IgD-negative memory B cell (primary cell): ENCODE results near the gene CSNK2B. TPM values are rescaled to one million over a fixed set of nuclear protein-coding genes. Genes with fewer than 3 reads are reported as not detected.

Experiments
- H3K27ac Mint-ChIP-seq, 3 donors: one replicate each; pipeline ENCODE4 v1.8.0; 2020 to 2022; ENCODE audit warnings: mild to moderate bottlenecking in 3 of 3, mixed read lengths in 3 of 3, moderate library complexity in 1 of 3
- H3K27me3 Mint-ChIP-seq: one replicate; pipeline ENCODE4 v1.8.0; 2021; ENCODE audit warnings: mixed read lengths
- H3K36me3 Mint-ChIP-seq: one replicate; pipeline ENCODE4 v1.8.0; 2020; ENCODE audit warnings: mild to moderate bottlenecking, mixed read lengths
- H3K4me1 Mint-ChIP-seq, 3 donors: one replicate each; pipeline ENCODE4 v1.8.0; 2020 to 2022; ENCODE audit warnings: mixed read lengths in 3 of 3, mild to moderate bottlenecking in 1 of 3
- H3K4me3 Mint-ChIP-seq, 4 donors: one replicate each; pipeline ENCODE4 v1.8.0; 2020 to 2022; ENCODE audit warnings: mild to moderate bottlenecking in 4 of 4, mixed read lengths in 4 of 4, moderate library complexity in 3 of 4
- H3K9me3 Mint-ChIP-seq, 3 donors: one replicate each; pipeline ENCODE4 v1.8.0; 2020 to 2021; ENCODE audit warnings: mixed read lengths in 3 of 3, mild to moderate bottlenecking in 1 of 3
- polyA plus RNA-seq: library from polyadenylated mRNA; unstranded; fragments of 300-500 nt; fragmentation: Illumina TruSeq; gene quantifications from one replicate; pipeline ENCODE4 v1.2.3, GENCODE V29; 2021

The CSNK2B gene
- polyA plus RNA-seq, 1 donor from 2014 or later = 268 TPM

- H3K9me3 Mint-ChIP-seq = no peaks in the 10 kb centered on the region
- H3K27ac Mint-ChIP-seq = peak overlapping the region; percentile 98 to 100 (median 100)
- H3K36me3 Mint-ChIP-seq = peaks cover 8% of the 10 kb centered on the region
- no peaks in the 10 kb centered on the region for H3K27me3 Mint-ChIP-seq
- peak overlapping the region; percentile 94 to 98 (median 97) for H3K4me3 Mint-ChIP-seq
- peaks cover 26 to 37% (median 32%) of the 10 kb centered on the region in 3 donors for H3K4me1 Mint-ChIP-seq
Measured at GRCh38 chr6:31652925-31653724, 12.8 kb upstream of the CSNK2B start.

- Mint-ChIP-seq H3K27ac (peak overlapping the region in 2 of 3 donors; percentile 77 to 78), H3K9me3 (no peaks in the 10 kb centered on the region)
Measured at GRCh38 chr6:31654574-31655348, 11.1 kb upstream of the CSNK2B start.

GRCh38 chr6:31655349-31656237 lies 10.3 kb upstream of the CSNK2B start, which contains the start of gene APOM:
Gene APOM (plus strand): TSS chr6:31655894. CDS start chr6:31655967, 73 bp downstream.
- peak within 1 kb of the TSS; percentile 44 to 93 (median 57) for H3K4me3 Mint-ChIP-seq
- H3K36me3 Mint-ChIP-seq = peaks cover 11% of the 10 kb centered on the region
- peaks cover 37 to 44% (median 43%) of the 10 kb centered on the region in 3 donors for H3K4me1 Mint-ChIP-seq

More at GRCh38 chr6:31654574-31655348, 11.1 kb upstream of the CSNK2B start:
- peaks cover 9% of the 10 kb centered on the region for H3K36me3 Mint-ChIP-seq
- H3K27me3 Mint-ChIP-seq = no peaks in the 10 kb centered on the region
- peak overlapping the region in 2 of 4 donors; percentile 53 to 93 for H3K4me3 Mint-ChIP-seq
- H3K4me1 Mint-ChIP-seq = peaks cover 38 to 43% (median 39%) of the 10 kb centered on the region in 3 donors

GRCh38 chr6:31657406-31658157 lies 8.3 kb upstream of the CSNK2B start:
- Mint-ChIP-seq H3K4me3 (peak overlapping the region in 3 of 4 donors; percentile 74 to 93 (median 84)), H3K4me1 (peaks cover 30 to 44% (median 36%) of the 10 kb centered on the region in 3 donors), H3K9me3 (no peaks in the 10 kb centered on the region), H3K27ac (peak overlapping the region in 1 of 3 donors; percentile 78), H3K27me3 (no peaks in the 10 kb centered on the region), H3K36me3 (peaks cover 6% of the 10 kb centered on the region)

More at GRCh38 chr6:31655349-31656237, 10.3 kb upstream of the CSNK2B start, which contains the start of gene APOM:
- no peaks in the 10 kb centered on the region for H3K9me3 Mint-ChIP-seq
- H3K27me3 Mint-ChIP-seq = no peaks in the 10 kb centered on the region
- peak within 1 kb of the TSS; percentile 71 to 78 (median 77) for H3K27ac Mint-ChIP-seq

GRCh38 chr6:31658158-31658688 lies 7.7 kb upstream of the CSNK2B start:
- H3K27me3 Mint-ChIP-seq = no peaks in the 10 kb centered on the region
- H3K9me3 Mint-ChIP-seq = no peaks in the 10 kb centered on the region
- peak overlapping the region in 1 of 3 donors; percentile 59 for H3K27ac Mint-ChIP-seq
- H3K4me1 Mint-ChIP-seq = peaks cover 26 to 42% (median 35%) of the 10 kb centered on the region in 3 donors
- peak overlapping the region; percentile 44 to 93 (median 74) for H3K4me3 Mint-ChIP-seq
- H3K36me3 Mint-ChIP-seq = peaks cover 6% of the 10 kb centered on the region

GRCh38 chr6:31658983-31659648 lies 6.8 kb upstream of the CSNK2B start:
- Mint-ChIP-seq H3K4me1 (peaks cover 30 to 51% (median 44%) of the 10 kb centered on the region in 3 donors), H3K4me3 (peak overlapping the region; percentile 70 to 96 (median 92)), H3K9me3 (no peaks in the 10 kb centered on the region), H3K36me3 (peaks cover 6% of the 10 kb centered on the region), H3K27me3 (no peaks in the 10 kb centered on the region), H3K27ac (peak overlapping the region; percentile 16 to 90 (median 84))

GRCh38 chr6:31659649-31660380 lies 6.1 kb upstream of the CSNK2B start:
- H3K36me3 Mint-ChIP-seq = peaks cover 6% of the 10 kb centered on the region
- H3K27me3 Mint-ChIP-seq = peaks cover under 1% of the 10 kb centered on the region
- no peaks in the 10 kb centered on the region for H3K9me3 Mint-ChIP-seq
- H3K4me3 Mint-ChIP-seq = peak overlapping the region; percentile 92 to 98 (median 94)
- peak overlapping the region; percentile 74 to 90 (median 84) for H3K27ac Mint-ChIP-seq
- peaks cover 33 to 58% (median 49%) of the 10 kb centered on the region in 3 donors for H3K4me1 Mint-ChIP-seq

GRCh38 chr6:31660381-31661261 lies 5.3 kb upstream of the CSNK2B start, which contains the start of gene C6orf47:
Gene C6orf47 (minus strand): TSS chr6:31660778. CDS start chr6:31659947, 831 bp downstream.
- Mint-ChIP-seq H3K36me3 (peaks cover 6% of the 10 kb centered on the region), H3K4me3 (peak within 1 kb of the TSS; percentile 92 to 98 (median 94)), H3K27me3 (peaks cover 1% of the 10 kb centered on the region), H3K9me3 (no peaks in the 10 kb centered on the region), H3K27ac (peak within 1 kb of the TSS; percentile 74 to 90 (median 84)), H3K4me1 (peaks cover 35 to 57% (median 49%) of the 10 kb centered on the region in 3 donors)

GRCh38 chr6:31661262-31662123 lies 4.4 kb upstream of the CSNK2B start:
- peak overlapping the region; percentile 92 to 98 (median 94) for H3K4me3 Mint-ChIP-seq
- no peaks in the 10 kb centered on the region for H3K9me3 Mint-ChIP-seq
- peaks cover 3% of the 10 kb centered on the region for H3K36me3 Mint-ChIP-seq
- H3K27me3 Mint-ChIP-seq = peaks cover 1% of the 10 kb centered on the region
- peaks cover 35 to 58% (median 52%) of the 10 kb centered on the region in 3 donors for H3K4me1 Mint-ChIP-seq
- H3K27ac Mint-ChIP-seq = peak overlapping the region; percentile 73 to 84 (median 74)

GRCh38 chr6:31662124-31662723 lies 3.7 kb upstream of the CSNK2B start:
- H3K27ac Mint-ChIP-seq = peak overlapping the region in 2 of 3 donors; percentile 80 to 84
- H3K36me3 Mint-ChIP-seq = peaks cover 3% of the 10 kb centered on the region
- peak overlapping the region in 3 of 4 donors; percentile 70 to 98 (median 93) for H3K4me3 Mint-ChIP-seq
- H3K27me3 Mint-ChIP-seq = peaks cover 1% of the 10 kb centered on the region
- H3K9me3 Mint-ChIP-seq = no peaks in the 10 kb centered on the region
- peaks cover 35 to 63% (median 54%) of the 10 kb centered on the region in 3 donors for H3K4me1 Mint-ChIP-seq
